Stimulated activated CD4-positive, alpha-beta T cell treated with anti-CD3 and anti-CD28 coated beads, Interleukin-4, amount 100 ng/mL, for 1 hour (primary cell): ENCODE measurements around the gene SUV39H2.
"Not testable (repeated sequence)": the region's sequence is repeated elsewhere in the genome, so short reads cannot be mapped to it uniquely, and the experiment has no call there.

Source experiments
- DNase-seq: peaks from one replicate; pipeline ENCODE4 v3.0.0-alpha.2; 2020

SUV39H2 gene

GRCh38 chr10:14942147-14942949 is 63.7 kb downstream of the SUV39H2 start:
- not testable (repeated sequence) for DNase-seq

- DNase-seq = not testable (repeated sequence)
Measured at GRCh38 chr10:14942950-14943338, 64.3 kb downstream of the SUV39H2 start.

GRCh38 chr10:14945108-14945507 is 66.4 kb downstream of the SUV39H2 start:
- DNase-seq = no peak

- no peak for DNase-seq
Measured at GRCh38 chr10:14947268-14947667, 68.6 kb downstream of the SUV39H2 start.

GRCh38 chr10:14949291-14949690 is 70.6 kb downstream of the SUV39H2 start:
- no peak for DNase-seq

GRCh38 chr10:14952851-14953423 is 74.3 kb downstream of the SUV39H2 start:
- no peak for DNase-seq

GRCh38 chr10:14953424-14954000 is 74.8 kb downstream of the SUV39H2 start:
- no peak for DNase-seq
